Mucosa of gallbladder (tissue), 1 donor: Measurements from ENCODE around the gene PNLIPRP1. TPM values are rescaled to one million over a fixed set of nuclear protein-coding genes. Genes with fewer than 3 reads are reported as not detected.

ENCODE experiments used
- DNase-seq: peaks from one replicate; pipeline ENCODE4 v3.0.0-alpha.2; 2020; ENCODE audit warnings: low spot score
- total RNA-seq: library from RNA; stranded (reverse); gene quantifications from one replicate; pipeline ENCODE4 v1.2.1, GENCODE V29; 2021
- donor health status: DM: no; HTN: no; CAD: no.

The PNLIPRP1 gene
- total RNA-seq, 1 donor from 2014 or later: 2.1 TPM

DNA sequence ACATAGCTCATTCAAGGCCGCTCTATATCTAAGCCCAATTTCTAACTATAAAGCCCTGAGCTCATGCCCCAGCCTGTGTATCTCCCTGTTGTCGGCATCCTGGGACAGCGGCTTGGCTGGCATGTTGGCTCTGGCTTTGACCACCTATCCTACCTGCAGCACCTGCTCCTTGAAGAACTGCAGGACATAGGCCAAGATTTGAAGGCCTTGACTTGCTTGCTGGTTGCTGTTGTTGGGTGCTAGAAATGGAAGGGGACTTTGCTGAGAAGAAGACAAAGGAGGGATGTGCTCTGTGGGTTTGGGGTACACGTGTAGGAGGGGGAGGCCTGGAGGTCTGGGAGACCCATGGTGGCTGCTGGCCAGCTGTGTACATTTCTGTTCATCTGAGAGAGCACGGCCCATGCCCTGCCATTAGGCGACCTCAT, 41.1 kb downstream of the PNLIPRP1 start:
- DNase-seq: no peak

DNA sequence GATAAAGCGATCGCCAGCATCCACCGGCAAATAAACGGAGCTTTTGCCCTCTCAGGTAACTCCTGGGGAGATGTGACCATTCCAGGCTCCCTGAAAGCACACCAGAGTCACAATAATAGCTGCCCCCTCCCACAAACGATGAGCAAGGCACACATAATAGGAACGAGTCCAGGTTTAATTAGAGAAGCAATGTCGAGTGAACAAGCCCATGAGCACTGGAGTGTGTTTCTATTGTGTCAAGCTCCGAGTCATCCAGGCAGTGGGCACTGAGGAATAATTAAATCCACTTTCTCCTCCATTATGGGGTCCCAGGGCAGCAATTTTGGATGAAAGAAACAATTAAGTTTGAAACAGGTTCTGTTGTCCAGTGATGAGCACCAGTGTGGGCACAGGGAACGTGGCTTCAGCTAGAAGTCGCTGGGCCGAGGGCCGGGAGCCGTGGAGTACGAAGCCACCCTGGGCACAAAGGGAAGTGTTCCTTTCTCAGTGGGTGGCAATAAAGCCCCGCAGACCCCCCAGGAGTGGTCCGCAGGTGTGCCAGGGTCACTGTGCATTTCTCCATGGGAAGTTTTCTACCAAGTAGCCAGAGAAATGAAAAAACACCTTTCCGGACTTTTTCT, 41.9 kb downstream of the PNLIPRP1 start:
- DNase-seq: no peak

DNA sequence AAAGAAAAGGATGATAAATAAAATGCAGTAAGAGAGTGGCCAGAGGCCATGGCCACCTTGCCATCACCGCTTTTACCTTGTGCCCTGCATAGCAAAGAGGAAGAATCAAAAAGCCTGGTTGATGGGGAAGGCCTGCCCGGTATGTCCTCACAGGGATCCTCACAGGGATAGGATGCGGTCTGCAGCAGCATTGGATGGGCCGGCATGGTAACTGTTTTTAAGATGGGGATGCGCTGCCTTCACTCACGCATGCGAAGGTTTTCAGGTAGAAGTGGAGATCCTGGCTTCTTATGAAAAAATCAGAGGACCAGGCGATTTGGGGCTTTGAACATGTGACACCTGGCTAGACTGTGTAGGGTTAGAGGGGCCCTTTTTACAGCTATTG, 42.4 kb downstream of the PNLIPRP1 start:
- DNase-seq: no peak

DNA sequence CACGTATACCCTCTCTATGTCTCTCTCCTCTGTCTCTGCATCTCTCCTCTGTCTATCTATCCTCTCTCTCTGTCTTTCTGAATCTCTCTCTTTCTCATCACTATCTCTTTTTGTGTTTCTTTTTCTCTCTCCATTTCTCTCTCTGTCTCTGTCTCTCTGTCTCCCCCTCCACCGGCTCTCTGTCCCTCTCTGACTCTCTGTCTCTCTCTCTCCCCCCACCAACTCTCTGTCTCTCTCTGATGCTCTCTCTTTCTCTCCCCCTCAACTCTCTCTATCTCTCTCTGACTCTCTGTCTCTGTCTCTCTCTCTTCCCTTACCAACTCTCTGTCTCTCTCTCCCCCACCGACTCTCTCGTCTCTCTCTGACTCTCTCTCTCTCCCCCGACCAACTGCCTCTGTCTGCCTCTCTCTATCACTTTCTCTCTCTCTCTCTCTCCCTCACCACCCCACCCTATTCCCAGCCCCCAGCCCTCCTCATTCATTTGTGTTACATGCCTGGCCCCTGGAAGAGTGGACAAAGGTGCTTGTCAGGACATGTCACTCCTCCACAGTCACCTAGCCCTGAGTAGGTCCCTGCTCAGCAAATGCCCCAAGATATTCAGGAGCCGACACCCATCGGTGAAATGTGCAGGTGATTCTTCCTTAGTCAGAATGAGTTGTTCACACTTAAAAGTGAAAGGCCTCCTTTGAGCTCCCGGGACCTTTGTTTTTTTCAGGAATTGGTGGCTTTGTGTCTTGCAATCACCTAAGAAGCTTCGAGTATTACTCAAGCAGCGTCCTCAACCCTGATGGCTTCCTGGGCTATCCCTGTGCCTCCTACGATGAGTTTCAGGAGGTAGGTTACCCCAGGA, 43.6 kb downstream of the PNLIPRP1 start:
- DNase-seq: no peak

DNA sequence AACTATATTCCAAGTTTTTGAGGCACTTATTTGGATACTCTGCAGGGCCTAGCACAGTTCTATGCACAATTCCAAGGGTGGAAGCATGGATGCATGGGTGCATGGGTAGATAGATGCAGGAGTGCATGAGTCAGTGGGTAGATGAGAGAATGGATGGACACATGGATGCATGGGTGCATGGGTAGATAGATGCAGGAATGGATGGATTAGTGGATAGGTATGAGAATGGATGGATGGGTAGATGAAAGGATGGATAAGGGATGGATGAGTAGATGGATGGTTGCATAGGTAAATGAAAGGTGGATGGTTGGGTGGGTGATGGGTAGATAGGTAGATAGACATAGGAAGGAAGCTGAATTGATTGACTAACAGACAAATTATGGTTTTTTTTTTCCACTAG, 45.6 kb downstream of the PNLIPRP1 start:
- DNase-seq: no peak

DNA sequence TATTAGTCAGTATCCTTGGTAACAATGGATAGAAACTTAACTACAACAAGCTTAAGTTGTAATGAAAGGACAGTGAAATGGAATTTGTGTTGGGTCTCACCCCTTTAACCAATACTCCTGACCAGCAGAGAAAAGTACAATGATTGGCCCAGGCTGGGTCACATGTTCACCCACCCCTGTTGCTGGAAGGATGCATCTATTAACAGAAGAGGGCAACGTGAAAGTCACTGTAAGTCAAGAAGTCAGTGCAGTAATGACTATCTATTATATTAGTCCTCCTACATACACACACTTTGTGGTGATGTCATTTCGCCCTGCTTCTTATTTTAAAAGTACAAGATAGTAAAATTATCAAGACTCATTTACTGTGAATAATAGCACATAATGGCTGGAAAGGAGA, 46.2 kb downstream of the PNLIPRP1 start:
- DNase-seq: no peak

DNA sequence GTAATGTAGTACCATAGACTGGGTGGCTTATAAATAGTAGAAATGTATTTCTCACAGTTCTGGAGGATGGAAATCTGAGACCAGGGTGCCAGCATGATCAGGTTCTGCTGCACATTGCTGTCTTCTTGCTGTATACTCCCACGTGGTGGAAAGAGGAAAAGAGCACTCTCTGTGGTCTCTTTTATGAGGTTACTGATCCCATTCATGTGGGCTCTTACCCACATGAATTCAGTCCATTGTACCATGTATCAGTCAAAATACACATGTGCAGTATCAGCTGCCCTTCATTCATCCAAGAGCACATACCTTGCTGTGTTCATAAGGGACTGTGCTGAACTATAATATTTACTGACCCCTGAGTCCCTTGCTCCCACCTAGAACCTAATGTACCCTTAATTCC, 47.1 kb downstream of the PNLIPRP1 start:
- DNase-seq: no peak

DNA sequence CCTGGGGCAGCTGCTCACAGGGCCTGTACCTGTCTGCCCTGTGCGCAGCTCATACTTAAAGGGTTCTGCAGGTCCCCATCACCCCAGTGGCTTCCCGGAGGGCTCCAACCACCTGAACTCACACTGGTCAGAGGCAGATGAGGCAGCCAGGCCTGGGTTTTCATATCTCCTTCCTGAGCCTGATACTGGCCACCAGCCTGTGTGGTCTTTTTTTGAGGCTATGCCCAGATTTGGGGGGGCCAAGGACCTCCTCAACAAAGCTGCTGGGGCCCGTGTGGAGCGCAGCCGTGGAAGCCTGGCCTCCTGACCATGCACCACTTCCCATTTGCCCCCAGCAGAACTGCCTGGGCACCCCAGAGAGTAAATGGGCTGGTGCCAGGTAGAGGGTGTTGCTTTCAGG, 55.7 kb downstream of the PNLIPRP1 start:
- DNase-seq: no peak

DNA sequence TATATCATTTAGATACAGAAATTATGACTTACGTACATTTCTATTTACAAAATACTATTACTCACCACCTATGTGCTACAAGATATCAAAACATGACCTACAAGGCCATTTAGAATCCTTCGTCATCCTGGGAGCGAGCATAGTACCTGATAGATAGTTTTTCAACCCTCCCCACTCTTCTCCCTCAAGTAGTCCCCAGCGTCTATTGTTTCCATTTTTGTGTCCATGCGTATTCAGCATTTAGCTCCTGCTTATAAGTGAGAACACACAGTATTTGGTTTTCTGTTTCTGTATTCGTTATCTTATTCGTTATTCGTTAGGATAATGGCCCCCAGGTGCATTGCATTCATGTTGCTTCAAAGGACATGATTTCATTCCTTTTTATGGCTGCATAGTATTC, 58.1 kb downstream of the PNLIPRP1 start:
- DNase-seq: no peak

DNA sequence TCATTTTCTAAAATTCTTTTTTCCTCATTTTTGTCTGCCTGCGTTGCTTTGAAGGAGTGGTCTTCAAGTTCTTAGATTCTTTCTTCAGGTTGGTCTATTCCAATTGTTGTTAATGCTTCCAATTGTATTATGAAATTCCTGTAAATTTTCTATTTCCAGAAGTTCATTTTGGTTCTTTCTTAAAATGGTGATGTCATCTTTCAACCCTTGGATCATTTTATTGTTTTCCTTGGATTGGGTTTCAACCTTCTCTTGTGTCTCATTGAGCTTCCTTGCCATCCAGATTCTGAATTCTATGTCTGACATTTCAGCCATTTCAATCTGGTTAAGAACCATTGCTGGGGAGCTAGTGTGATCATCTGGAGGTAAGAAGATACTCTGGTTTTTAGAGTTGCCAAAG, 63.1 kb downstream of the PNLIPRP1 start:
- no peak for DNase-seq

DNA sequence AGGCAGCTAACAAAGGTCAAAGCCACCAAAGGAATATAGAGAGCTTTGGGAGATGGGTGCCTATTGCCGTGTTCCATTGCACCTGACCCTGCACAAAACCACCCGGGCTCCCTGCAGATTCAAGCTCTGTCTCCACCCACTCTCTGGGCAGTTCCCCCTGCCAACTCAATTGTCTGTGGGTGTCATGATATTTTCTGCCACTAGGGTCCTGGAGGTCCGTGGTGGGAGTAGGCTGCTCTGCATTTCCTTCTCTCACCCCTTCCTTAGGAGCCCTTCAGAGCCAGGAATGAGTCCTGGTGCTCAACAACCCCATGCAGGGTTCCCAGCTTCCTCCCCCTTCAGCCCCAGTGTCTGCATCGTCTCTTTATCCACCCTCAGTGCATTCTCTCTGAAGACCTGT, 64.1 kb downstream of the PNLIPRP1 start:
- DNase-seq: no peak

DNA sequence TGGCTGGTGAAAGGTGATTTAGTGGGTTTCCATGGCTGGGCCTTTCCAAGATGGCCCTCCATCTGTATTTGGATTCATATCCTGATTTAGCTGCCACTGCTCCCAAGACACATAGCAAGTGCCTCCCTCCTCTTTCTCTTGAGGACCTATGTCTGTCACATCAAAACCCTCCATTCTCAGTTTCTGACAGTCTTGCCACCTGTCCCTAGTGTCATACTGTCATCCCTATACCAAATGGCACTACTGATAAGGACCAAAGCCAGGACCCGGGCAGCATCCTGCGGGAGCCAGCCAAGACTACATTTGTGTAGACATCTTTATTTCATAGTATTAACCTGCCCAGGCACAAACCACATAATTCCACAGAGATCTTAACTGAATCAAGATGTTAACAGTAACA, 64.8 kb downstream of the PNLIPRP1 start:
- no peak for DNase-seq

DNA sequence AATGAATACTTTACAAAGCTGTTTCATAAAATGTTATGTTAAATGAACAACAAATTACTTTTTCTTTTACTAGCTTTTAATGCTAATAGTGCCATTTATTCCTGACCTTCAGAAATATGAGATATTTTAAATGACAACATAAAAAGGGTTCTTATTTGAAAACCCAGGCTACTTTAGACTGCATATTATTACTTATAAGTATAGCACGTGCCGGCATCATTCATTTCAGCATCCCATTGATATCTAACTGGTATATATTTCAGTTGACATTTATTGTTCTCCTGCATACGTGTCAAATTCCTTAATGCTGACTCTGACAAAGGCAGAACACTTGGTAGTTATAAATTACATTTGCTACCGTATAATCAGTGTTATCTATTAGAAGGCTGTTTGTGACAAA, 65.3 kb downstream of the PNLIPRP1 start:
- DNase-seq: no peak

DNA sequence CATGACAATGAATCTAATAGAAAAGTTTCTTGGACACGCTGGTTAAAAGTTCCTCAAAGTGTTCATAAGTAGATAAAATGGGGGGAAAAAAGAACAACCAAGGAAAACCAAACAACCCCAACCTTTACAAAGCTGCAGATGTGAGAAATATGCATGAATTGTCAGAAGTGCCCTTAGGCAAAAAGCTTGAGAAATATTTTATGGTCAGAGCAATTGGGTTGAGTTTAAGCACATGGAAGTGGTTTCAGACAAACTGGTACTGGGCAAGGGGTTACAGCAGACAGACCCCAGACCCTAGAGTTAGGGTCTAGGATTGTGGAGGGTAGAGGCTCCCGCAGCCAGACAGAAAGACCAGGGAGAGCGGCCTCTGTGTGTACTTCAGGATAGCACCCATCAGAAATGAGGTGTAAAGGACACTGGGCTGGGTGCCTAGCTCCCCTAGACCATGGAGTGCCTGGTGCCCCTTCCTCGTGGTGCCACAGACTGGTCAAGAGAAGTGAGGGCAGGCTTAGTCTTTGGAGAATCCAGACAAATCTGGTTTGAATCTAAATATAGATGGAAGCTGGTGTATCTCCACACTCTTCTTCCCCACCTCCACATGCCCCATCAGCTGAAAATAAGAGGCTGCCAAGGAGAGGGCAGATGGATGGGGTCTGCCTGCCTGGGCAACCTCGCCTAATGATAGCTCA, 67.2 kb downstream of the PNLIPRP1 start:
- no peak for DNase-seq

Other genes with a start within 250 kb of the PNLIPRP1 start
- not detected for gene PNLIPRP3, start 163.1 kb upstream of the PNLIPRP1 start, total RNA-seq
- 5.4 TPM for gene PNLIP, start 45.0 kb upstream of the PNLIPRP1 start, total RNA-seq
- gene PNLIPRP2, start 30.0 kb downstream of the PNLIPRP1 start, total RNA-seq: 1.2 TPM
- gene HSPA12A, start 151.6 kb downstream of the PNLIPRP1 start, total RNA-seq: 16.5 TPM